Stimulated activated effector memory CD8-positive, alpha-beta T cell treated with anti-CD3 and anti-CD28 coated beads, Interleukin-12 subunit alpha, Interleukin-12 subunit beta, amount 100 ng/mL, for 72 hours (primary cell): ENCODE data around the gene PACS1.

ENCODE experiments used
- ATAC-seq: fragments of 150-1000 bp; cut with Tn5 transposase; 2 replicates; pipeline ENCODE4 v1.10.0; 2021
- DNase-seq, 2 donors: peaks; one replicate each; pipeline ENCODE4 v3.0.0; 2021 to 2022; ENCODE audit warnings: low spot score in 2 of 2
- H3K27ac Mint-ChIP-seq: one replicate; pipeline ENCODE4 v1.8.0; 2022; ENCODE audit warnings: mild to moderate bottlenecking, mixed read lengths
- H3K36me3 Mint-ChIP-seq: one replicate; pipeline ENCODE4 v1.8.0; 2022; ENCODE audit warnings: mild to moderate bottlenecking, mixed read lengths
- H3K4me1 Mint-ChIP-seq: one replicate; pipeline ENCODE4 v1.8.0; 2022; ENCODE audit warnings: mixed read lengths
- H3K4me3 Mint-ChIP-seq: one replicate; pipeline ENCODE4 v1.8.0; 2022; ENCODE audit warnings: mild to moderate bottlenecking, mixed read lengths
- H3K9me3 Mint-ChIP-seq: one replicate; pipeline ENCODE4 v1.8.0; 2022; ENCODE audit warnings: mixed read lengths

Gene PACS1

DNA sequence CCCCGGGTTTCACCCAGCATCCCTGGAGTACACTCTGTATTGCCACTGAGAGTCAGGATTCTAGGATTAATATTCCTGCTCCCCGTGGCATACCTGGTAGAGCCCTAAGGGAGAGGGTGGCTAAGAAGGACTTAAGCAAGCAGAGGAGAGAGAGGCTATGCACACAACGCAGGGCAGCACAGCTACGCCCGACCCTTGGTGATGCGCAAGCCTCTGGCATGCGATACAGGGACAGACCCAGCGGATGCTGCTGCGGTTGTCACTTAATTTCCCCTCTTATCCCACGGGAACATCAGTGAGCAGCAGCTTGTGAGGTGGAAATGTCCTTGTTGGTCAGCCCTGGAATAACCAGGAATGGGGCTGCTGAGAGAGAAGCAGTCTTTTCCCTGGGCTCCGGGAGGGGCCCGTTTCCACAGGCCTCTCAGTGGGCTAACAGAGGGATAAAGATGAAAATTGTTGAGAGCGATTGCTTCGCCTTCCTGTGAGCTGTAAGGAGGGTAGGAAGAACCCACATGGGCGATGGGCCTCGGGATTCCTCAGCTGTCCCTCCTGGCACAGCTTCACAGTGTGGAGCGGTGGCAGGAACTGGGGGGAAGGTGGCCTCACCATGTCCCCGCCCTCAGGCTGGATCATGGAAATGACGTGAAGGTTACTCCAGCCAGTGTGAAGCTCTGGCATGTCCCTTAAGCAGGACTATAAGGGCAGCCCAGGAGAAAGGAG, 149.9 kb downstream of the PACS1 start:
- no peak overlapping the region for H3K4me3 Mint-ChIP-seq
- ATAC-seq, result no peak
- peaks cover 89% of the 10 kb centered on the region for H3K36me3 Mint-ChIP-seq
- peaks cover 20% of the 10 kb centered on the region for H3K4me1 Mint-ChIP-seq
- peak overlapping the region; percentile 94 for H3K27ac Mint-ChIP-seq
- DNase-seq, result no peak
- no peaks in the 10 kb centered on the region for H3K9me3 Mint-ChIP-seq

DNA sequence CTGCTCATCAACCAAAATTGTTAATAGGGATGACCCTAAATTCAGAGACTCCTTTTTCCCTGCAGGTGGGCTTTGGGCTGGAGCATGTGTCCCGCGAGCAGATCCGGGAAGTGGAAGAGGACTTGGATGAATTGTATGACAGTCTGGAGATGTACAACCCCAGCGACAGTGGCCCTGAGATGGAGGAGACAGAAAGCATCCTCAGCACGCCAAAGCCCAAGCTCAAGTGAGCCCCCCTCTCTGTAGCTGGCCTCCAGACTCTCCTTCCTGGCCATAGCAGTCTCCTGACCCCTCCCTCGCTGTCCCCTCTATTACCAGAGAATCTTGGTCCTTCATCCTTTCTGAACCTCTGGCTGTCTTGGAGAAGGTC, 150.5 kb downstream of the PACS1 start:
- H3K36me3 Mint-ChIP-seq, result peaks cover 93% of the 10 kb centered on the region
- H3K27ac Mint-ChIP-seq, result peak overlapping the region; percentile 94
- H3K4me1 Mint-ChIP-seq, result peaks cover 20% of the 10 kb centered on the region
- no peak for ATAC-seq
- no peak for DNase-seq
- H3K9me3 Mint-ChIP-seq, result no peaks in the 10 kb centered on the region
- H3K4me3 Mint-ChIP-seq, result no peak overlapping the region

DNA sequence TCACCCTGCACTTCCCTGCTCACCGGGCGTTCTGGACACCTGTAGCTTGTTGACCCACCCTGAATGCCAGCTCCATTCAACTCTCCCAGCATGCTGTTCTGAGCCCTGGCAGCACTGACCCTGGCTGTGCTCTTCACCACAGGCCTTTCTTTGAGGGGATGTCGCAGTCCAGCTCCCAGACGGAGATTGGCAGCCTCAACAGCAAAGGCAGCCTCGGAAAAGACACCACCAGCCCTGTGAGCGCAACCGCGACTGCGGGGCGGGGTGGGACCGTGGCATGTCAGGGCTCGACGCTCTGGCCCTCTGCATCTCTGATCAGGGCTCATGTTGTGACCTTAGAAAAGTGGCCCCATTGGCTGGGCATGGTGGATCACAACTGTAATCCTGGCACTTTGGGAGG, 150.9 kb downstream of the PACS1 start:
- H3K4me3 Mint-ChIP-seq, result no peak overlapping the region
- H3K4me1 Mint-ChIP-seq, result peaks cover 22% of the 10 kb centered on the region
- DNase-seq, result no peak

DNA sequence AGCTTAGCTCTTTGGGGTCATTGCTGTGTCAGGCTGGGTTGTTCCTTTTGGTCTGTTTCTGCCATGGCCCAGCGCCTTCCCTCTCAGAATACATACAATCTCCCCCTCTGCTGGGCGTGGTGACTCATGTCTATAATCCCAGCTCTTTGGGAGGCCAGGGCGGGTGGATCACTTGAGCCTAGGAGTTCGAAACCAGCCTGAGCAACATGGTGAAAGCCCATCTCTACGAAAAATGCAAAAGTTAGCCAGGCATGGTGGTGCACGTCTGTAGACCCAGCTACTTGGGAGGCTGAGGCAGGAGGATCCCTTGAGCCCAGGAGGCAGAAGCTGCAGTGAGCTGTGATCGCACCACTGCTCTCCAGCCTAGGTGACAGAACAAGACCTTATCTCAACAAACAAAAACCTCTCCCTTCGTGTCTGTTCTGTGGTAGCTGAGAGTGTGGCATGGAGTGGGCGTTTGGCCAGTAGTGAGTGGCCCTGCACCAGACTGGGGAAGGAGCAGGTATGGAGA, 151.7 kb downstream of the PACS1 start:
- ATAC-seq, result peak; percentile 37
- Mint-ChIP-seq H3K4me1 (peaks cover 29% of the 10 kb centered on the region), H3K9me3 (no peaks in the 10 kb centered on the region), H3K27ac (peak overlapping the region; percentile 94), H3K4me3 (peak overlapping the region; percentile 47), H3K36me3 (peaks cover 83% of the 10 kb centered on the region)
- DNase-seq, result no peak

More for the DNA sequence above, 150.9 kb downstream of the PACS1 start:
- no peak for ATAC-seq
- Mint-ChIP-seq H3K9me3 (no peaks in the 10 kb centered on the region), H3K27ac (peak overlapping the region; percentile 94), H3K36me3 (peaks cover 90% of the 10 kb centered on the region)

DNA sequence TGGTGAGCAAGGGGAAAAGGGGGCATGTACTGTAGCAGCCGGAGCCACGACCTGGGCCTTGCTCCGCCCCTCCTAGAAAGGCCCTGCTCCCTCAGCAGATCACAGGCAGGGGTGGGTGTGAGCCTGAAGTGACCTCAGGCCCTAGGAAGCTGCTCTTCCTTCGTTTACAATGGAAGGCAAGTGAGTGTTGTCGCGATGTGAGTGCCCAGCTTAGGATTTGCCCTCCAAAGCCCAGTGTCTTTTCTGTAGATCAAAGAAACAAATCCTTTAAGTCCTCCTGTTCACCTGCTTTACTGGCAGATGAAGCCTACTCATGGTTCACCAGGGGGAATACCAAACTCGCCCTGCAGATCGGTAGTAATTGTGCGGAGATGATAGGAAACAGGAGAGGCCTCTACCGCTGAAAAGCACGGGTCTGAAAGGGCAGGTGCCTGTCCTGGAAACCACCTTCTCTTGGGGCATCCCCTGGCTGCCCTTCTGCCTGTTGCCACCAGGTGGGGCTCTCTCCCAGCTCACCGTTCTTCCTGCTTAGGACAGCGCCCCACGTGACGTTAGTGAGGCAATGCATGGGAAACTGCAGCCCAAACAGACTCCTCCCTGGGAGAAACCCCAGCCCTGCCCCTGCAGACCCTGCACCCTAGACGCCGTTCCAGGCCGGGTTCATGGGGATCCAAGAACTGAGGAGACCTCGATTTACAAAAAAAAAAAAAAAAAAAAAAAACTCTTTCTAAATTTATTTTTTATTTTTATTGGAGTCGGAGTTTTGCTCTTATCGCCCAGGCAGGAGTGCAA, 152.5 kb downstream of the PACS1 start:
- H3K4me3 Mint-ChIP-seq, result peak overlapping the region; percentile 47
- peak; percentile 93 for ATAC-seq
- no peaks in the 10 kb centered on the region for H3K9me3 Mint-ChIP-seq
- peaks cover 80% of the 10 kb centered on the region for H3K36me3 Mint-ChIP-seq
- DNase-seq, result peak; percentile 92 to 96
- H3K4me1 Mint-ChIP-seq, result peaks cover 29% of the 10 kb centered on the region
- peak overlapping the region; percentile 94 for H3K27ac Mint-ChIP-seq

DNA sequence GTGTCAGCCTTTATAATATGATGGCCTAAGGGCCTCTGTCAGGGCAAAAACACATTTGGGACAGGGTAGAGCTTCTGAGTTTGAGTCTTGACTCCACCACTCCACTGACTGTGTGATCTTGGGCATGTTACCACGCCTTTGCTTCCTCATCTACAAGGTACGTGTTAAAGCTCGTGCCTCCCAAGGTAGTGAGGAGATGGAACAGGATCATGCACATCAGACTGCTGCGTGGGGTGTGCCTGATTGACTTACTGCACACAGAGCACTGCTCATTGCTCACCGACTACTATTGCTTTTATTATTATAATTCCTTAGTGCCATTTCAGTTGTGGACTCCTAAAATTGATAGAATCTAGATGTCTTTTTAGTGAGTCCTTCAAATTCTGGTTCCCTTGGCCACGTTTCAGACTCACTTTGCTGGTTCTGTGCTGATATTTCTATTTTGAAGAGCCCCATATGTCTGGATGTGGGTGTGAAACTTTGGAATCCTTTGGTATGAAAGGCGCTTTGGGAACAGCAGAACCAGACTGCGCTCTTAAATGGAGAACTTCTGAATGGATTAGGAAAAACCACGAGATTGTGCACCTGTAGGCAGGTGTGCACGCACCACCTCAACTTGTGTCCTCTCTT, 154.3 kb downstream of the PACS1 start:
- Mint-ChIP-seq H3K4me3 (no peak overlapping the region), H3K27ac (no peak overlapping the region), H3K36me3 (peaks cover 80% of the 10 kb centered on the region), H3K4me1 (peaks cover 23% of the 10 kb centered on the region), H3K9me3 (no peaks in the 10 kb centered on the region)
- ATAC-seq, result no peak
- DNase-seq, result no peak

DNA sequence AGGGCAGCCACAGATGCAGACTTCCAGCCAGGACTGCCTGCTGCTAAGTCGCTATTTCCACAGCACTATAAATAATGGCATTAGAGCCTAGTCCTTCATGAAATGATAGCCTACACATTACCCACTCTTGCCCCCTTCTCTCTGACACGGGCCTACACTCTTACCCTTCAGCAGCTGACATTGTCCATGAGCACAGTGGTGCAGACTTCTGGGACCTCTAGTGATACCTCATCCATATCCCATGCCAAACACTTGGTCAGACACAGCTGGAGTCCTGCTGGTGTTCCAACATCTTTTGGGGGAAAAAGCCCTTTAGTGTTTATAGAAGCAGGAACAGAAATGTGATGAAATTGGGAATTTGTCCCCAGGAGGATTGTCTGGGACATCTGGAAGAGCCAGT, 155.0 kb downstream of the PACS1 start:
- DNase-seq, result no peak
- H3K36me3 Mint-ChIP-seq, result peaks cover 80% of the 10 kb centered on the region

DNA sequence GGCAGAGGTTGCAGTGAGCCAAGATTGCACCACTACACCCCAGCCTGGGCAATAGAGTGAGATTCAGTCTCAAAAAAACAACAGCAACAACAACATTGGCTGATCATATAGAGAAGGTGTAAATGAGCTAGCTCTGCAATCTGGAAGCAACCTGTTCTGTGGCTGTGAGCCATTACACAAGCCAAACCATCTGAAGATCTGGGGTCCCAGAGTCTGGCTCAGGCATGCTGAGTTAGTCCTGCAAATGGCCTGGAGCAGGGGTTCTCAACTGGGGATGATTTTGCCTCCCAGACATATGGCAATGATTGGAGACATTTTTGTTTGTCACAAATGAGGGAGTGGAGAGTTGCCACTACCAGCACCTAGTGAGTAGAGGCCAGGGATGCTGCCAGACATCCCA, 156.0 kb downstream of the PACS1 start:
- Mint-ChIP-seq H3K4me3 (no peak overlapping the region), H3K9me3 (no peaks in the 10 kb centered on the region), H3K27ac (peak overlapping the region; percentile 79), H3K36me3 (peaks cover 80% of the 10 kb centered on the region), H3K4me1 (peaks cover 23% of the 10 kb centered on the region)
- DNase-seq, result no peak
- ATAC-seq, result no peak

More for the DNA sequence above, 155.0 kb downstream of the PACS1 start:
- H3K4me1 Mint-ChIP-seq, result peaks cover 23% of the 10 kb centered on the region
- H3K4me3 Mint-ChIP-seq, result no peak overlapping the region
- no peak for ATAC-seq
- H3K9me3 Mint-ChIP-seq, result no peaks in the 10 kb centered on the region
- H3K27ac Mint-ChIP-seq, result no peak overlapping the region

DNA sequence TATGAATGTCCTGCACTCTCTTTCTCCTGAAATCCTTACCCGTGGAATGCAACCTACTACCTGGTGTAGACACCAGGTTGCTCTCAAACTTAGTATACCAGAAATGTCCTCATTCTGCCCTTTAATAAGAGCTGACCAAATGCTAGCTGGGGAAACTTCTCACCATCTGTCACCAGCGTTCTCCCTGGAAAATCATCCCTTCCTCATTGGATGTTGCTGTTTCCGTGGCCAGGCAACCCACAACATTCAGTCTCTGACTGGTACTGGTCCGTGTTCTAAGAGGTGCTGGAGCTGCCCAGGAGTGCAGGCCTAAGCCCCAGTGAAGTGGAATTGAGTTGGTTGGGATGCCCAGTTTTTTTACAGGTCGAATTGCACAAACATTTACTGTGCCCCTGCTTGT, 157.6 kb downstream of the PACS1 start:
- H3K27ac Mint-ChIP-seq, result no peak overlapping the region
- H3K9me3 Mint-ChIP-seq, result no peaks in the 10 kb centered on the region
- peaks cover 16% of the 10 kb centered on the region for H3K4me1 Mint-ChIP-seq
- no peak for DNase-seq
- H3K4me3 Mint-ChIP-seq, result no peak overlapping the region
- ATAC-seq, result no peak
- peaks cover 79% of the 10 kb centered on the region for H3K36me3 Mint-ChIP-seq

DNA sequence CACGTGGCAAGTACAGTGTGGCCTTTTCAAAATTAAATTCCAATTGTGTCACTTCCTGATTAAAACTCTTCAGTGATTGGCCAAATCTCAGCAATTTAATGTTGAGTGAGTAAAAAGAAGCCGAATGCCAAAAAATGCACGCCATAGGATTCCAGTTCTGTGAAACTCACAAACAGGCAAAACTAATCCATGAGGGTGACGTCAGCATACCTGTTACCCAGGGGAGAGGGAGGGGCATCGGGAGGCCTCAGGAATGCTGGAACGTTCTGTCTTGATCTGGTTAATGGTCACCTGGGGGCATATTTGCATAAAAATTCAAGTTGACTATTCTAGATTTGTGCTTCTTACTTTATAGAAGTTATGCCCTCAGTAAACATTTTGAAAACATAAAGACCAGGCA, 158.4 kb downstream of the PACS1 start:
- H3K36me3 Mint-ChIP-seq, result peaks cover 80% of the 10 kb centered on the region
- H3K27ac Mint-ChIP-seq, result peak overlapping the region; percentile 9
- DNase-seq (no peak), ATAC-seq (no peak)
- no peaks in the 10 kb centered on the region for H3K9me3 Mint-ChIP-seq
- no peak overlapping the region for H3K4me3 Mint-ChIP-seq
- peaks cover 15% of the 10 kb centered on the region for H3K4me1 Mint-ChIP-seq

DNA sequence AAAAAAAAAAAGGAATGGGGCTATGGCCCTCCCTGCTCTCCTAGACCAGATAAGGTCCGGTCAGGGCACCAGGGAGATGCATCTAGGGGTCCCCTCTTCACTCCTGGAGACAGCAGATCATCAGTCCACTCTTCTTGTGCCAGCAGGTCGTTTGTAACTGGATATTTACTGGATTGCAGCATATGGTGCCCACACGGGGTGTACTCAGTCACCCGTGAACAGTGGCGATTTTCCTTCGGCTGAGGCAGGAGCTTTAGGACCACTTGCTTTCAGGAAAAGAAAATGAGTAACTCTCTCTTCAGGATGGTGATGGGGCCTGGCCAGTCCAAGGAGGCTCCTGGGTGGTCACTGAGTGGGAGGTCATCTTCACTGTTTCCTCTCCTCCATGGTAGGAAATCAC, 160.1 kb downstream of the PACS1 start:
- no peak for ATAC-seq
- H3K27ac Mint-ChIP-seq, result no peak overlapping the region
- H3K9me3 Mint-ChIP-seq, result no peaks in the 10 kb centered on the region
- H3K36me3 Mint-ChIP-seq, result peaks cover 80% of the 10 kb centered on the region
- H3K4me1 Mint-ChIP-seq, result peaks cover 15% of the 10 kb centered on the region
- H3K4me3 Mint-ChIP-seq, result no peak overlapping the region
- DNase-seq, result no peak

DNA sequence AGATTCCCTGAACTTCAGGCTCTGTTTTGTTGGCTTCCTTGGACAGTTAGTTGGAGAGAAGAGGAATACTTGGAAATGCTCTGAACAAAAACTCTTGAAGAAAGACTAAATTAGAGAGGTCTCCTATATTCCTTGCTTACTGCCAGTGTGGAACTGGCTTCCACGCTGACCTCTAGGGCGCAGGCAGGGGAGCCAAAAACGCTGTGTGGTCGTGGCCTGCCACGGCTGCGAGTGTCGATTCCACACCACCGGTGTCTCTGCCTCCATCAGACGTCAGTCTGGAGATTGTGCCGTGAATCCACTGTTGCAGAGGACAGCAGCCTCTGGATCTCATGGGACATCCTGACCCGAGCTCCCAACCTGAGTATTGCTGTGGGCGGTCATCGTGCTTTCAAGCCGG, 160.9 kb downstream of the PACS1 start:
- Mint-ChIP-seq H3K4me1 (peaks cover 12% of the 10 kb centered on the region), H3K4me3 (no peak overlapping the region), H3K36me3 (peaks cover 86% of the 10 kb centered on the region), H3K9me3 (no peaks in the 10 kb centered on the region), H3K27ac (peak overlapping the region; percentile 70)
- DNase-seq, result no peak
- ATAC-seq, result no peak

DNA sequence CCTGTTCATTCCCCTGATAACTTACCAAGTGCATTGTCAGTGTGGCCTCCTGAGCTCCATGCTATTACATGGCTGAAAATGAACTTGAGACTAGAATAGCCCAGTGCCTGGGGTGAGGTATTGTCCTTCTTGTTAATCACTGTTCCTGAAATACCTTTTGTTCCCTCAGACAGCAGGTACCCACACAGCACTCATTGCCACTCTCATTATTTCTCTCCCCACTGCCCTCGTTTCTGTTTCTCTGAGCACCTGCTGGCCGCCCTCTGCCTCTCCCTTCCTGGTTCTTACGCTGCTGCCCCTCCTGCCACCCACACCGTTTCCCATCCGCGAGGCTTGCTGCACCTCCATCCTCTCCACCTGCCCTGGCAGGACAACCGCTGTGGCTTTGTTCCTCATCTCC, 161.5 kb downstream of the PACS1 start:
- ATAC-seq (no peak), DNase-seq (no peak)
- H3K9me3 Mint-ChIP-seq, result no peaks in the 10 kb centered on the region
- peaks cover 7% of the 10 kb centered on the region for H3K4me1 Mint-ChIP-seq
- peak overlapping the region; percentile 70 for H3K27ac Mint-ChIP-seq
- H3K36me3 Mint-ChIP-seq, result peaks cover 92% of the 10 kb centered on the region
- no peak overlapping the region for H3K4me3 Mint-ChIP-seq

DNA sequence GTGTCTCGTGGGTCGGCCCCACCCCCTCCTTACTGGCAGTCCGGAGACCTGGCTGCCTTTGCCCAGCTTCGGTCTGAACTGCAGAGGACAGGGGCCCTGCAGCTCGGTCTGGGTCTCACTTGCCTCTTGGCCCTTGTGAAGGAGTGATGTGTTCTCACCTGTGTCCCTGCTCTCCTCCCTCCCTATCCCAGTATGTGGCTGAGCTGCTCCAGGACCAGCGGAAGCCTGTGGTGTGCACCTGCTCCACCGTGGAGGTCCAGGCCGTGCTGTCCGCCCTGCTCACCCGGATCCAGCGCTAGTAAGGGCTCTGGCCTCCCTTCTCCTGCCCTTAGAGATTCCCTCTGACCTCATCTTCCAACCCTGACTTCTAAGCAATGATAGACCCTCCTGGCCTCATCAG, 162.7 kb downstream of the PACS1 start:
- H3K9me3 Mint-ChIP-seq, result no peaks in the 10 kb centered on the region
- no peak overlapping the region for H3K4me3 Mint-ChIP-seq
- H3K4me1 Mint-ChIP-seq, result peaks cover 6% of the 10 kb centered on the region
- no peak for DNase-seq
- peaks cover 98% of the 10 kb centered on the region for H3K36me3 Mint-ChIP-seq
- H3K27ac Mint-ChIP-seq, result peak overlapping the region; percentile 81
- no peak for ATAC-seq

DNA sequence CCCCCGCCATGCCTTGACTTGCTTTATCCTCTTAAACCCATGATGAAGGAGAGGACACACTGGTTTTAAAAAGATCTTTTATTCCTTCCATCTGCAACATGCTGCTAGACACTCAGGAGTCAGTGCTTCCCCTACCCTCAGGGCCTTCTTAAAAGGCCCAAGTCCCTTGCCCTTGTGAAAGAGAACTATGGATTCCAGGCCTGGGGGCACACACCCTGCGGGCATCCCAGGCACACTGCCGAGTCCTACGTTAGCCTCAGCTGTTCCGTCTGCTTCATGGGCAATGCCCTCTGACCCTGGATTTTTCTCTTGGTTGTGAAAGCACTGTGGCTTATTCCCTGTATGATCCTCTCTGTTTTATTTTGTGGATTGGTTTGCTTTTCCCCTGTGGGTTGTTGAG, 163.2 kb downstream of the PACS1 start:
- Mint-ChIP-seq H3K36me3 (peaks cover 96% of the 10 kb centered on the region), H3K4me3 (no peak overlapping the region), H3K4me1 (peaks cover 6% of the 10 kb centered on the region), H3K9me3 (no peaks in the 10 kb centered on the region), H3K27ac (peak overlapping the region; percentile 81)
- DNase-seq (no peak), ATAC-seq (no peak)
